ENCODE data around the gene CXCL11.

GRCh38 chr4:75992462-75992861 lies 43.4 kb downstream of the CXCL11 start:
- TF ChIP-seq CTCF (optimal IDR thresholded peaks at IDR 0.05 in 1 of 3, IDR thresholded peaks at IDR 0.05 in 1 of 3, conservative IDR thresholded peaks at IDR 0.05 in 1 of 3; ENCODE audit: extremely low read depth in 1 of 3, insufficient read depth in 2 of 3, low read length in 3 of 3) (no peak), EZH2 (IDR thresholded peaks at IDR 0.05; ENCODE audit: low read length) (no peak)

Measured in keratinocyte (primary cell).